ENCODE data around the gene PNLIPRP3. TPM values are rescaled to one million over a fixed set of nuclear protein-coding genes. Genes with fewer than 3 reads are reported as not detected.

Gene PNLIPRP3
- total RNA-seq, 3 donors from 2014 or later = 0.29 to 2.4 (median 0.66) TPM

- intact Hi-C loops (cut with DNase I; ENCODE audit: low total_unique reads) = no loop called here
- no peak for DNase-seq (ENCODE audit: low spot score in 2 of 2)
- TF ChIP-seq CTCF (IDR thresholded peaks at IDR 0.05) (peak; percentile 44 to 55 (median 45)), POLR2AphosphoS5 (IDR thresholded peaks at IDR 0.05) (no peak)
- Histone ChIP-seq H3K27ac (no peak overlapping the region), H3K27me3 (peaks cover 0 to 14% of the 10 kb centered on the region in 2 donors), H3K36me3 (no peaks in the 10 kb centered on the region), H3K4me1 (no peaks in the 10 kb centered on the region), H3K9me3 (no peaks in the 10 kb centered on the region), H3K4me3 (no peak overlapping the region)
Measured at GRCh38 chr10:116521424-116522290, 94.0 kb downstream of the PNLIPRP3 start.

GRCh38 chr10:116522803-116523381 is 95.2 kb downstream of the PNLIPRP3 start:
- TF ChIP-seq POLR2A (IDR thresholded peaks at IDR 0.05) (no peak), CTCF (IDR thresholded peaks at IDR 0.05) (no peak), POLR2AphosphoS5 (IDR thresholded peaks at IDR 0.05) (no peak)
- intact Hi-C loops (cut with DNase I; ENCODE audit: low total_unique reads) = no loop called here
- Histone ChIP-seq H3K4me1 (no peaks in the 10 kb centered on the region), H3K4me3 (no peak overlapping the region), H3K27ac (no peak overlapping the region), H3K9me3 (no peaks in the 10 kb centered on the region), H3K27me3 (peaks cover 0 to 14% of the 10 kb centered on the region in 2 donors), H3K36me3 (no peaks in the 10 kb centered on the region)
- no peak for DNase-seq (ENCODE audit: low spot score in 2 of 2)

DNA sequence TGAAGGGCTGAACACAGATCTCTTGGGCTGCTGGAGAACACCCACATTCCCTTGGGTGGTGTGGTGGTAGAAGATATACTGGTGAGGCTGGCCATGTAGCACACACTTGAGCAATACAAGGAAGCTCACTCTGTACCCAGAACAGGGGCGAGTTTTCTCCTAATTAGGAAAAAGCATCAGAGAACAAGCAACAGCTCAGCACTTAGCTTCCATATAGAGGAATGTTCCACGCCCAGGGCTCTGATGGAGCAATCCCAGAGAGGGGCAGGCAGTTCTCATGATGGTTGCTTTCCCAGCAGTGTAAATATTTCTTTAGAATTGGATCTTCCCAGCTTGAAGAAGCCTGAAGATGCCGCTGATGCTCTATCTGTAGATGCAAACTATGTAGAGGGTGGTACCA is 97.1 kb downstream of the PNLIPRP3 start:
- Histone ChIP-seq H3K4me1 (no peaks in the 10 kb centered on the region), H3K27ac (no peak overlapping the region), H3K9me3 (no peaks in the 10 kb centered on the region), H3K4me3 (no peak overlapping the region), H3K27me3 (peaks cover 0 to 14% of the 10 kb centered on the region in 2 donors), H3K36me3 (no peaks in the 10 kb centered on the region)
- TF ChIP-seq POLR2A (IDR thresholded peaks at IDR 0.05) = no peak
- TF ChIP-seq POLR2AphosphoS5 (IDR thresholded peaks at IDR 0.05) = no peak
- no peak for TF ChIP-seq CTCF (IDR thresholded peaks at IDR 0.05)
- intact Hi-C loops (cut with DNase I; ENCODE audit: low total_unique reads) = no loop called here
- no peak for DNase-seq (ENCODE audit: low spot score in 2 of 2)

DNA sequence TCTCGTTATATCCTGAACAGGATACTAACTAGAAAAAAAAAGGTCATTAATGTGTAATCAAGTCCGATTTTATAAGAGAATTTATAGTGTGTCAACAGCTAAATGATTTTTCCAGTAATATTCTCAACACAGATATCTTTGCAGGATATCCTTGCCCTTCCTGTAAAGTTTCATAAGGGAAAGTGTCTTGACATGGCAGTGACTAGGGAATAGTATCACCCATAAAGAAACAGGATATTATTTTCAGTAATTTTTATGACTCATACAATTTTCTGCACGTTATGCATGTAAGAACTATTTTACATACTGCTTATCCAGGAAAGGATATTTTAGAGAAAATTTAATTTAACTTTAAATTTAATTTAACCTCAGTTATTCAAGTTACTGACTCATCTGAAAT is 98.6 kb downstream of the PNLIPRP3 start:
- H3K27me3 ChIP-seq = peaks cover 0 to 14% of the 10 kb centered on the region in 2 donors
- H3K36me3 ChIP-seq = no peaks in the 10 kb centered on the region
- no peak for DNase-seq (ENCODE audit: low spot score in 2 of 2)
- TF ChIP-seq POLR2AphosphoS5 (IDR thresholded peaks at IDR 0.05) (no peak), POLR2A (IDR thresholded peaks at IDR 0.05) (no peak), CTCF (IDR thresholded peaks at IDR 0.05) (no peak)
- intact Hi-C loops (cut with DNase I; ENCODE audit: low total_unique reads) = no loop called here
- no peaks in the 10 kb centered on the region for H3K9me3 ChIP-seq
- no peak overlapping the region for H3K27ac ChIP-seq
- no peaks in the 10 kb centered on the region for H3K4me1 ChIP-seq
- H3K4me3 ChIP-seq = no peak overlapping the region

Other genes with a start within 250 kb of the PNLIPRP3 start
- 100 to 1,000 TPM in 1 of 3 donors, 10 to 100 TPM in 2; 88.2 to 153 (median 98.5) TPM for gene GFRA1, start 154.6 kb upstream of the PNLIPRP3 start, total RNA-seq
- not detected for gene CCDC172, start 103.4 kb upstream of the PNLIPRP3 start, total RNA-seq
- not detected for gene PNLIP, start 118.1 kb downstream of the PNLIPRP3 start, total RNA-seq
- not detected for gene PNLIPRP1, start 163.1 kb downstream of the PNLIPRP3 start, total RNA-seq
- gene PNLIPRP2, start 193.1 kb downstream of the PNLIPRP3 start, total RNA-seq = not detected

Data from breast epithelium (tissue), 4 donors.